Lower lobe of right lung (tissue), 2 donors: ENCODE data around the gene PTPRM. TPM values are rescaled to one million over a fixed set of nuclear protein-coding genes. Genes with fewer than 3 reads are reported as not detected.

Experiments
- ATAC-seq, 2 donors: fragments of 200-7000 bp; cut with Tn5 transposase; one replicate each; pipeline ENCODE4 v1.9.1; 2020 to 2022; ENCODE audit warnings: mild to moderate bottlenecking in 2 of 2, moderate library complexity in 2 of 2
- DNase-seq: peaks from one replicate; pipeline ENCODE4 v3.0.0-alpha.2; 2020
- H3K27ac ChIP-seq: fragments of 200-600 bp; one replicate; pipeline ENCODE4 v1.8.0; 2022
- H3K27me3 ChIP-seq: fragments of 200-600 bp; one replicate; pipeline ENCODE4 v1.8.0; 2022; ENCODE audit warnings: low read depth
- H3K36me3 ChIP-seq: fragments of 200-600 bp; one replicate; pipeline ENCODE4 v1.8.0; 2022; ENCODE audit warnings: mild to moderate bottlenecking
- H3K4me1 ChIP-seq: fragments of 200-600 bp; one replicate; pipeline ENCODE4 v1.8.0; 2022
- H3K4me3 ChIP-seq: fragments of 200-600 bp; one replicate; pipeline ENCODE4 v1.8.0; 2022; ENCODE audit warnings: mild to moderate bottlenecking
- H3K9me3 ChIP-seq: fragments of 200-600 bp; one replicate; pipeline ENCODE4 v1.8.0; 2022
- CTCF ChIP-seq: fragments of 200-600 bp; IDR thresholded peaks from one replicate; pipeline ENCODE4 v1.8.0; 2022; ENCODE audit warnings: antibody characterized with exemption, mild to moderate bottlenecking
- intact Hi-C: fragments of 100-400 bp; cut with DNase I; formaldehyde crosslinking; loops from one replicate; pipeline ENCODE4 v1.11.0; 2022
- total RNA-seq: library from RNA; stranded (reverse); fragmentation: NEBNext Ultra II Directional; extraction: Animal tissue kit (Norgen Biotek cat#: 25700); gene quantifications from one replicate; pipeline ENCODE4 v1.2.1, GENCODE V29; 2021
- donor health status: DM: no; HTN: yes; CAD: no; lungs with severe emphysema.

Gene PTPRM
- total RNA-seq, 1 donor from 2014 or later, result 85.2 TPM

GRCh38 chr18:7600528-7601245, 33.6 kb downstream of the PTPRM start:
- intact Hi-C loops, result no loop called here
- H3K27ac ChIP-seq, result no peak overlapping the region
- no peak overlapping the region for H3K4me3 ChIP-seq
- H3K27me3 ChIP-seq, result no peaks in the 10 kb centered on the region
- H3K4me1 ChIP-seq, result peaks cover 24% of the 10 kb centered on the region
- H3K9me3 ChIP-seq, result no peaks in the 10 kb centered on the region
- H3K36me3 ChIP-seq, result no peaks in the 10 kb centered on the region
- ATAC-seq (peak in 1 of 2 donors; percentile 20), DNase-seq (no peak)
- TF ChIP-seq CTCF, result no peak

- Histone ChIP-seq H3K9me3 (no peaks in the 10 kb centered on the region), H3K27me3 (no peaks in the 10 kb centered on the region), H3K4me3 (no peak overlapping the region), H3K4me1 (peaks cover 20% of the 10 kb centered on the region), H3K27ac (no peak overlapping the region), H3K36me3 (no peaks in the 10 kb centered on the region)
- no peak for DNase-seq
- ATAC-seq, result no peak
- no peak for TF ChIP-seq CTCF
- intact Hi-C loops, result no loop called here
Observed at GRCh38 chr18:7601246-7601615, 34.1 kb downstream of the PTPRM start.

GRCh38 chr18:7601936-7602335, 34.8 kb downstream of the PTPRM start:
- ATAC-seq (no peak), DNase-seq (no peak)
- no peaks in the 10 kb centered on the region for H3K36me3 ChIP-seq
- intact Hi-C loops, result no loop called here
- no peak overlapping the region for H3K4me3 ChIP-seq
- no peak overlapping the region for H3K27ac ChIP-seq
- peaks cover 18% of the 10 kb centered on the region for H3K4me1 ChIP-seq
- no peaks in the 10 kb centered on the region for H3K27me3 ChIP-seq
- TF ChIP-seq CTCF, result no peak
- H3K9me3 ChIP-seq, result no peaks in the 10 kb centered on the region

- Histone ChIP-seq H3K27ac (no peak overlapping the region), H3K4me1 (peaks cover 30% of the 10 kb centered on the region), H3K4me3 (no peak overlapping the region), H3K36me3 (no peaks in the 10 kb centered on the region), H3K9me3 (no peaks in the 10 kb centered on the region), H3K27me3 (no peaks in the 10 kb centered on the region)
- DNase-seq (no peak), ATAC-seq (no peak)
- no peak for TF ChIP-seq CTCF
- intact Hi-C loops, result no loop called here
Observed at GRCh38 chr18:7603259-7604000, 36.3 kb downstream of the PTPRM start.

- Histone ChIP-seq H3K4me1 (peaks cover 34% of the 10 kb centered on the region), H3K4me3 (no peak overlapping the region), H3K27me3 (no peaks in the 10 kb centered on the region), H3K27ac (no peak overlapping the region), H3K9me3 (no peaks in the 10 kb centered on the region), H3K36me3 (no peaks in the 10 kb centered on the region)
- DNase-seq (no peak), ATAC-seq (no peak)
- intact Hi-C loops, result no loop called here
- no peak for TF ChIP-seq CTCF
Observed at GRCh38 chr18:7604361-7604760, 37.2 kb downstream of the PTPRM start.
